ENCODE data around the gene ATAD3C.

DNA sequence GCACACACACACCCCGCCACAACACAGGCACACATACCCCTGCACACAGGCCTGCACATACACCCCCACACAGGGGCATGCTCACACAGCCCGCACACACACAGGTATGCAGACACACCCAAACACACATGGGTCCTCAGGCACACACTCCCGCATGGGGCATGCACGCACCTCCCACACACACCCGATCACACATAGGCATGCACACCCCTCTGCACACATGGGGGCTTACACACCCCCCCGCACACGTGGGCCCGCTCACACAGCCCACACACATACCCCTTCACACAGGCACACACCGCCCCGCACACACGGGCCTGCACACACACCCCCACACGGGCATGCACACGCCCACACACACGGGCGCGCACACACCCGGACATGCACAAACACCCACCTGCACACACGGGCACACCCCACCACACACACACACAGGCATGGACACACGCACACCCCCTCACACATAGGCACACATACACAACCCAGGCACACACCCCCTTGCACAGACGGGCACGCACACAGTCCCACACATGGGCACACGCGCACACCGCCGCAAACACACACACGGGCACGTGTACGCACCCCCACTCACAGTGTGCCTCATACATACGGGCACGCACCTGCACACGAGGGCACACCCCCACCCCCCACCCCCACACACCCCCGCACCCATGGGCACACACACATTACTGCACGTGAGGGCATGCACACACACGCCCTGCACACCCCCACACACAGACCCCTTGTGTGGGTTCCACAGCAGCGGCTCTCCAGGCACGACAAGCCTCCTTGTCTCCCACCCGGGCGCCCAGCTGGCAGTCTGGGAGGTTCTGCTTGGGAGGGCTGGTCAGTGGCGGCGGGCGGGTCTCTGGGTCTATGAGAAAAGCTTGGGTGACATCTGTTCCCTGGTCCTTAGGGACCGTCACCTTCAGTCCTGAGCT is 30.3 kb downstream of the ATAD3C start:
- TF ChIP-seq EZH2 (IDR thresholded peaks at IDR 0.05; ENCODE audit: low read length, unreplicated experiment), result no peak
- TF ChIP-seq, protein P1, sequence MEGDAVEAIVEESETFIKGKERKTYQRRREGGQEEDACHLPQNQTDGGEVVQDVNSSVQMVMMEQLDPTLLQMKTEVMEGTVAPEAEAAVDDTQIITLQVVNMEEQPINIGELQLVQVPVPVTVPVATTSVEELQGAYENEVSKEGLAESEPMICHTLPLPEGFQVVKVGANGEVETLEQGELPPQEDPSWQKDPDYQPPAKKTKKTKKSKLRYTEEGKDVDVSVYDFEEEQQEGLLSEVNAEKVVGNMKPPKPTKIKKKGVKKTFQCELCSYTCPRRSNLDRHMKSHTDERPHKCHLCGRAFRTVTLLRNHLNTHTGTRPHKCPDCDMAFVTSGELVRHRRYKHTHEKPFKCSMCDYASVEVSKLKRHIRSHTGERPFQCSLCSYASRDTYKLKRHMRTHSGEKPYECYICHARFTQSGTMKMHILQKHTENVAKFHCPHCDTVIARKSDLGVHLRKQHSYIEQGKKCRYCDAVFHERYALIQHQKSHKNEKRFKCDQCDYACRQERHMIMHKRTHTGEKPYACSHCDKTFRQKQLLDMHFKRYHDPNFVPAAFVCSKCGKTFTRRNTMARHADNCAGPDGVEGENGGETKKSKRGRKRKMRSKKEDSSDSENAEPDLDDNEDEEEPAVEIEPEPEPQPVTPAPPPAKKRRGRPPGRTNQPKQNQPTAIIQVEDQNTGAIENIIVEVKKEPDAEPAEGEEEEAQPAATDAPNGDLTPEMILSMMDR (conservative IDR thresholded peaks at IDR 0.05; ENCODE audit: low read depth, low read length), result no peak

All from PC-3 (cell line).